ENCODE measurements around the gene POU6F2. TPM values are rescaled to one million over a fixed set of nuclear protein-coding genes. Genes with fewer than 3 reads are reported as not detected.

The POU6F2 gene
- total and polyA plus RNA-seq, 2 donors (not counting 1 experiment from before 2014, with no cell fraction given) = under 0.01 TPM; not detected in 1

GRCh38 chr7:39083781-39084180, 106.1 kb downstream of the POU6F2 start:
- DNase-seq (ENCODE audit: low read depth in 2 of 2) = no peak

GRCh38 chr7:39084349-39084748, 106.6 kb downstream of the POU6F2 start:
- Histone ChIP-seq H2AFZ (ENCODE audit: low read length) (no peak overlapping the region), H3K27me3 (ENCODE audit: control insufficient read depth, insufficient read depth, low read length) (no peaks in the 10 kb centered on the region), H3K27ac (ENCODE audit: insufficient read depth, low read length) (no peak overlapping the region), H3K9ac (ENCODE audit: insufficient read depth, low read length) (no peak overlapping the region), H3K4me2 (ENCODE audit: extremely low read depth, insufficient read depth, low read length) (no peak overlapping the region), H3K4me3 (replicated peaks in 1 of 4; ENCODE audit: control extremely low read depth in 1 of 4, insufficient read depth in 1 of 4, low read depth in 3 of 4, low read length in 4 of 4) (no peak overlapping the region), H3K79me2 (ENCODE audit: control insufficient read depth, insufficient read depth, low read length) (no peaks in the 10 kb centered on the region), H3K36me3 (ENCODE audit: control insufficient read depth, insufficient read depth, low read length) (no peaks in the 10 kb centered on the region), H3K4me1 (ENCODE audit: control insufficient read depth, extremely low read depth, insufficient read depth, low read length) (no peaks in the 10 kb centered on the region), H3K9me3 (ENCODE audit: control insufficient read depth, insufficient read depth, low read depth, low read length) (no peaks in the 10 kb centered on the region), H4K20me1 (ENCODE audit: control insufficient read depth, extremely low read depth, insufficient read depth, low read length) (no peaks in the 10 kb centered on the region)
- TF ChIP-seq EZH2 (IDR thresholded peaks at IDR 0.05; ENCODE audit: low read length, missing control alignments) = no peak
- no peak for DNase-seq (ENCODE audit: low read depth in 2 of 2)

More at GRCh38 chr7:39083781-39084180, 106.1 kb downstream of the POU6F2 start:
- Histone ChIP-seq H3K79me2 (ENCODE audit: control insufficient read depth, insufficient read depth, low read length) (no peaks in the 10 kb centered on the region), H3K27ac (ENCODE audit: insufficient read depth, low read length) (no peak overlapping the region), H3K4me1 (ENCODE audit: control insufficient read depth, extremely low read depth, insufficient read depth, low read length) (no peaks in the 10 kb centered on the region), H3K4me3 (replicated peaks in 1 of 4; ENCODE audit: control extremely low read depth in 1 of 4, insufficient read depth in 1 of 4, low read depth in 3 of 4, low read length in 4 of 4) (no peak overlapping the region), H3K9ac (ENCODE audit: insufficient read depth, low read length) (no peak overlapping the region), H3K27me3 (ENCODE audit: control insufficient read depth, insufficient read depth, low read length) (no peaks in the 10 kb centered on the region), H2AFZ (ENCODE audit: low read length) (no peak overlapping the region), H3K9me3 (ENCODE audit: control insufficient read depth, insufficient read depth, low read depth, low read length) (no peaks in the 10 kb centered on the region), H4K20me1 (ENCODE audit: control insufficient read depth, extremely low read depth, insufficient read depth, low read length) (no peaks in the 10 kb centered on the region), H3K4me2 (ENCODE audit: extremely low read depth, insufficient read depth, low read length) (no peak overlapping the region), H3K36me3 (ENCODE audit: control insufficient read depth, insufficient read depth, low read length) (no peaks in the 10 kb centered on the region)
- no peak for TF ChIP-seq EZH2 (IDR thresholded peaks at IDR 0.05; ENCODE audit: low read length, missing control alignments)
- no peak for TF ChIP-seq CTCF (conservative IDR thresholded peaks at IDR 0.05 in 1 of 2, IDR thresholded peaks at IDR 0.05 in 1 of 2; ENCODE audit: low read depth in 1 of 2, low read length in 2 of 2)

GRCh38 chr7:39085189-39085588, 107.5 kb downstream of the POU6F2 start:
- no peaks in the 10 kb centered on the region for H3K9me3 ChIP-seq (ENCODE audit: control insufficient read depth, insufficient read depth, low read depth, low read length)
- no peaks in the 10 kb centered on the region for H4K20me1 ChIP-seq (ENCODE audit: control insufficient read depth, extremely low read depth, insufficient read depth, low read length)
- DNase-seq (ENCODE audit: low read depth in 2 of 2) = no peak
- TF ChIP-seq EZH2 (IDR thresholded peaks at IDR 0.05; ENCODE audit: low read length, missing control alignments) (no peak), CTCF (conservative IDR thresholded peaks at IDR 0.05 in 1 of 2, IDR thresholded peaks at IDR 0.05 in 1 of 2; ENCODE audit: low read depth in 1 of 2, low read length in 2 of 2) (no peak)
- no peaks in the 10 kb centered on the region for H3K79me2 ChIP-seq (ENCODE audit: control insufficient read depth, insufficient read depth, low read length)
- H3K36me3 ChIP-seq (ENCODE audit: control insufficient read depth, insufficient read depth, low read length) = no peaks in the 10 kb centered on the region
- no peaks in the 10 kb centered on the region for H3K27me3 ChIP-seq (ENCODE audit: control insufficient read depth, insufficient read depth, low read length)
- no peak overlapping the region for H3K4me2 ChIP-seq (ENCODE audit: extremely low read depth, insufficient read depth, low read length)
- no peak overlapping the region for H3K9ac ChIP-seq (ENCODE audit: insufficient read depth, low read length)
- H3K4me1 ChIP-seq (ENCODE audit: control insufficient read depth, extremely low read depth, insufficient read depth, low read length) = no peaks in the 10 kb centered on the region
- H3K4me3 ChIP-seq (replicated peaks in 1 of 4; ENCODE audit: control extremely low read depth in 1 of 4, insufficient read depth in 1 of 4, low read depth in 3 of 4, low read length in 4 of 4) = no peak overlapping the region
- H3K27ac ChIP-seq (ENCODE audit: insufficient read depth, low read length) = no peak overlapping the region
- no peak overlapping the region for H2AFZ ChIP-seq (ENCODE audit: low read length)

All from fibroblast of lung (primary cell).